ENCODE results near the gene SLC49A4.

SLC49A4 gene

GRCh38 chr3:122816587-122816986 lies 21.7 kb downstream of the SLC49A4 start:
- Histone ChIP-seq H3K4me1 (ENCODE audit: insufficient read depth, low read length) (no peaks in the 10 kb centered on the region), H3K36me3 (ENCODE audit: insufficient read depth, low read depth, low read length) (no peaks in the 10 kb centered on the region), H3K9ac (ENCODE audit: low read depth, low read length) (no peak overlapping the region), H3K27me3 (ENCODE audit: insufficient read depth, low read length) (no peaks in the 10 kb centered on the region), H3K9me3 (ENCODE audit: insufficient read depth, low read depth, low read length) (no peaks in the 10 kb centered on the region), H3K27ac (ENCODE audit: low read length) (no peak overlapping the region), H3K4me3 (ENCODE audit: low read length) (no peak overlapping the region)

DNA sequence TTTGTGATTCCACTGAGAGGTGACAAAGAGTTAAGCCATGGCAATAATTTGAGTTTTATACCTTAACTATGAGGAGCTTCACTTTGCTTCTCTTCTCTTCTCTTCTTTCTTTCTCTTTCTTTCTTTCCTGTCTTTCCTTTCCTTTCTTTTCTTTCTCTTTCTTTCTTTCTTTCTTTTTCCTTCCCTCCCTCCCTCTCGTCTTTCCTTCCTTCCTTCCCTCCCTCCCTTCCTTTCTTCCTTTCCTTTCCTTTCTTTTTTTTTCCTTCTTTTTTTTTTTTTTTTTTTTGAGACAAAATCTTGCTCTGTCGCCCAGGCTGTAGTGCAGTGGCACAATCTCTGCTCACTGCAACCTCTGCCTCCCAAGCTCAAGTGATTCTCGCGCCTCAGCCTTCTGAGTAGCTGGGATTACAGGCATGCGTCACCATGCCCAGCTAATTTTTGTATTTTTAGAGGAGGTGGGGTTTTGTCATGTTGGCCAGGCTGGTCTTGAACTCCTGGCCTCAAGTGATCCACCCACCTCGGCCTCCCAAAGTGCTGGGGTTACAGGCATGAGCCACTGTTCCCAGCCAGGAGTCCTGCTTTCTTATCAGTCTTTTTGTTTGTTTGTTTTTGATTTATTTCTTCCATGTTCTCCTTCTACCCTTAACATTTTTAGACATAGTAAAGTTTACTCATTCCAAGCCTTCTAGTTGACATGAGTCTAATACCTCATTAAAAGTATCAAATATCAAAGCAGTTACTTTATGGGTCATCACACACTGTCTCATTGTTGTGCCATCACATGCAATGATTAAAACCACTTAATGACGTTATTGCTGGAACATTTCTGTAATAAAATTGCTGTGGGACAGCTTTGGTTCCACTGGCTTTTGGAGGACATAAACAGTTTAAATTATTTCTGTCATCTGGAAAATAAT lies 29.9 kb downstream of the SLC49A4 start:
- no peaks in the 10 kb centered on the region for H3K9me3 ChIP-seq (ENCODE audit: insufficient read depth, low read depth, low read length)
- no peaks in the 10 kb centered on the region for H3K27me3 ChIP-seq (ENCODE audit: insufficient read depth, low read length)
- peaks cover 4% of the 10 kb centered on the region; the same call in 1 of the 2 replicates for H3K36me3 ChIP-seq (ENCODE audit: insufficient read depth, low read depth, low read length)
- no peak overlapping the region for H3K27ac ChIP-seq (ENCODE audit: low read length)
- no peak overlapping the region for H3K9ac ChIP-seq (ENCODE audit: low read depth, low read length)
- H3K4me3 ChIP-seq (ENCODE audit: low read length) = no peak overlapping the region
- no peaks in the 10 kb centered on the region for H3K4me1 ChIP-seq (ENCODE audit: insufficient read depth, low read length)

DNA sequence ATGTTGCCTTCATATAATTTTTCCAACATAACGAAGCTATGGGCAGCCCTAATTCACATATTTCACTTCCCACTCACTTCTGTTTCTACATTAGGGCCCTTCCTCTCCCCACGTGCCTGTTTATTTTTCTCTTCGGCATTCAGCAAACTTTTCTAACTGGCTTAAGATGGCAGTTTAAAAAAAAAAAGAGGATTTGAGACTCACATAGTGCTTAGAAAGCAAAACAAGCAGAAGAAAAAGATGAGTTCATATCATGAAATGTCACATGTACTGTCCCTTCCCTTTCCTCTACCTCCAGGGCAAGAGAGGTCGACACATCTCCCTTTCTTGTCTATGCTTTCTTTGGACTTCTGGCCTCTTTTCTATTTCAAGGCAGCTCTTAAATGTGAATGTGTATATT lies 30.6 kb downstream of the SLC49A4 start:
- no peak overlapping the region for H3K9ac ChIP-seq (ENCODE audit: low read depth, low read length)
- no peaks in the 10 kb centered on the region for H3K4me1 ChIP-seq (ENCODE audit: insufficient read depth, low read length)
- no peak overlapping the region for H3K27ac ChIP-seq (ENCODE audit: low read length)
- no peak overlapping the region for H3K4me3 ChIP-seq (ENCODE audit: low read length)
- H3K9me3 ChIP-seq (ENCODE audit: insufficient read depth, low read depth, low read length) = no peaks in the 10 kb centered on the region
- H3K27me3 ChIP-seq (ENCODE audit: insufficient read depth, low read length) = no peaks in the 10 kb centered on the region
- peaks cover 4% of the 10 kb centered on the region; the same call in 1 of the 2 replicates for H3K36me3 ChIP-seq (ENCODE audit: insufficient read depth, low read depth, low read length)

GRCh38 chr3:122826278-122826677 lies 31.4 kb downstream of the SLC49A4 start:
- no peaks in the 10 kb centered on the region for H3K4me1 ChIP-seq (ENCODE audit: insufficient read depth, low read length)
- H3K27me3 ChIP-seq (ENCODE audit: insufficient read depth, low read length) = no peaks in the 10 kb centered on the region
- peaks cover 4% of the 10 kb centered on the region; the same call in 1 of the 2 replicates for H3K36me3 ChIP-seq (ENCODE audit: insufficient read depth, low read depth, low read length)
- no peak overlapping the region for H3K27ac ChIP-seq (ENCODE audit: low read length)
- no peaks in the 10 kb centered on the region for H3K9me3 ChIP-seq (ENCODE audit: insufficient read depth, low read depth, low read length)
- H3K4me3 ChIP-seq (ENCODE audit: low read length) = no peak overlapping the region
- H3K9ac ChIP-seq (ENCODE audit: low read depth, low read length) = no peak overlapping the region

DNA sequence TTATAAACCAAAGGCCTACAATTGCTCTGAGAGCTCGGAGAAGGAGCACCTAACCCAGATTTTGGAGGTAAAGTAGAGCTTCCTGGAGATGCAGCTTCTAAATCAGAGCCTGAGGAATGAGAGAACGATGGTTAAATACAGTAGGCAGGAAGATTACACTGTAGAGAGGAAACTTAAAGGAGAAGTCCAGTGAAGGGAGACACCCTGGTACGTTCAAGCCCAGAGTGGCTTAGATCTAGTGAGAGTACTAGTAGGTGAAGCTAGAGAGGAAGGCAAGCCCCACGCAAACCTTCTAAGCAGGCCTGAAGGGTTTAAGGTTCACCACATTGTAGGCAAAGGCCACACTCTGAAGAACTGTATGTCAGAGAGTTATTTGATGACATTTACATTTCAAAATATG lies 33.4 kb downstream of the SLC49A4 start:
- Histone ChIP-seq H3K27ac (ENCODE audit: low read length) (no peak overlapping the region), H3K4me1 (ENCODE audit: insufficient read depth, low read length) (no peaks in the 10 kb centered on the region), H3K27me3 (ENCODE audit: insufficient read depth, low read length) (no peaks in the 10 kb centered on the region), H3K9ac (ENCODE audit: low read depth, low read length) (no peak overlapping the region), H3K9me3 (ENCODE audit: insufficient read depth, low read depth, low read length) (no peaks in the 10 kb centered on the region), H3K4me3 (ENCODE audit: low read length) (no peak overlapping the region), H3K36me3 (ENCODE audit: insufficient read depth, low read depth, low read length) (peaks cover 4% of the 10 kb centered on the region; the same call in 1 of the 2 replicates)

DNA sequence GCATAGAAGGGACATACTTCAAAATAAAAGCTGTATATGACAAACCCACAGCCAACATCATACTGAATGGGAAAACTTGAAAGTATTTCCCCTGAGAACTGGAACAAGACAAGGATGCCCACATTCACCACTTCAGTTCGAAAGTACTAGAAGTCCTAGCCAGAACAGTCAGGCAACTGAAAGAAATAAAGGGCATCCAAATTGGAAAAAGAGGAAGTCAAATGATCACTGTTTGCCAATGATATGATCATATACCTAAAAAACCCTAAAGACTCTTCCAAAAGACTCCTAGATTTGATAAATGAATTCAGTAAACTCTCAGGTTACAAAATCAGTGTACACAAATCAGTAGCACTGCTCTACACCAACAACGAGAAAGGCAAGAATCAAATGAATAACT lies 40.7 kb downstream of the SLC49A4 start:
- H3K4me1 ChIP-seq (ENCODE audit: insufficient read depth, low read length) = no peaks in the 10 kb centered on the region
- H3K9ac ChIP-seq (ENCODE audit: low read depth, low read length) = no peak overlapping the region
- no peaks in the 10 kb centered on the region for H3K36me3 ChIP-seq (ENCODE audit: insufficient read depth, low read depth, low read length)

GRCh38 chr3:122843604-122844003 lies 48.7 kb downstream of the SLC49A4 start:
- Histone ChIP-seq H3K4me3 (ENCODE audit: low read length) (no peak overlapping the region), H3K36me3 (ENCODE audit: insufficient read depth, low read depth, low read length) (no peaks in the 10 kb centered on the region), H3K27me3 (ENCODE audit: insufficient read depth, low read length) (no peaks in the 10 kb centered on the region), H3K27ac (ENCODE audit: low read length) (no peak overlapping the region), H3K9me3 (ENCODE audit: insufficient read depth, low read depth, low read length) (no peaks in the 10 kb centered on the region), H3K9ac (ENCODE audit: low read depth, low read length) (no peak overlapping the region), H3K4me1 (ENCODE audit: insufficient read depth, low read length) (no peaks in the 10 kb centered on the region)

More for the DNA sequence above, 40.7 kb downstream of the SLC49A4 start:
- no peaks in the 10 kb centered on the region for H3K27me3 ChIP-seq (ENCODE audit: insufficient read depth, low read length)
- no peak overlapping the region for H3K4me3 ChIP-seq (ENCODE audit: low read length)
- no peak overlapping the region for H3K27ac ChIP-seq (ENCODE audit: low read length)
- no peaks in the 10 kb centered on the region for H3K9me3 ChIP-seq (ENCODE audit: insufficient read depth, low read depth, low read length)

DNA sequence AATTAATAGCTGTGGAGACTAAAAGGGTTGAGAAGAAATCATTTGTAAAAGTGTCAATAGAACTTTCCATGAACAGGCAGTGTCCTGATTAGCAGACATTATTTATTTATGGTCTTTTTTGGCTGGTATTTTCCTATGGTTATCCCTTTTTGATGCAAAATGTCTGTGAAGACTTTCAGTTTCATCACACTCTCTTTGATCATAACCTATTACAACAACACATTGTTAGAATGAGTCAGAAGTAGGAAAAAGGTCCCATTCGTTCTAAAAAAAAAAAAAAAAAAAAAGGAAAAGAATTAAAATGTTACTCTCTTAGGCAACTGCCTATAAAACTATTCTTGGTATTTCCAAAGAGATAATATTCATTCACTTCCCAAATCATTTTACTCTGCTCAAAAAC lies 62.1 kb downstream of the SLC49A4 start:
- Histone ChIP-seq H3K9me3 (ENCODE audit: insufficient read depth, low read depth, low read length) (no peaks in the 10 kb centered on the region), H3K27ac (ENCODE audit: low read length) (no peak overlapping the region), H3K4me1 (ENCODE audit: insufficient read depth, low read length) (no peaks in the 10 kb centered on the region), H3K4me3 (ENCODE audit: low read length) (no peak overlapping the region), H3K27me3 (ENCODE audit: insufficient read depth, low read length) (no peaks in the 10 kb centered on the region), H3K36me3 (ENCODE audit: insufficient read depth, low read depth, low read length) (no peaks in the 10 kb centered on the region), H3K9ac (ENCODE audit: low read depth, low read length) (no peak overlapping the region)

DNA sequence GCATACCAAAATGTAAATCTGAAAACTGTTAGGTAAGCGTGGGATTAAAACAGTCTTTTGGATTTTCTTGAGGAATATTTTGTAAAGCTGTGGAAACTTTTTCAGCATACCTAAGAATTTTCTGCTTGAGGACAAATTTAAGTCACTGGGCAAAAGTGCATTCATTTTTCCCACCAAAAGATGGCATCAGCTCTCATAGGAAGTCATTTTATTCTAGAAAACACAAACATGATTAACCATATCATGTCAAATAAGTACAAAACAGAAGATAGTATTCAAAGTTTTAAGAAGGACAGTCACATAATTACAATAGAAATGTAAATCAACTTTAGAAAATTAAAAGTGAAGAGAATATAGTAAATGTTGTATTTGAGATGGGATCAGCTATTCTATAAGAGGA lies 63.5 kb downstream of the SLC49A4 start:
- H3K9me3 ChIP-seq (ENCODE audit: insufficient read depth, low read depth, low read length) = no peaks in the 10 kb centered on the region
- no peak overlapping the region for H3K4me3 ChIP-seq (ENCODE audit: low read length)
- no peak overlapping the region for H3K27ac ChIP-seq (ENCODE audit: low read length)
- H3K4me1 ChIP-seq (ENCODE audit: insufficient read depth, low read length) = no peaks in the 10 kb centered on the region
- H3K27me3 ChIP-seq (ENCODE audit: insufficient read depth, low read length) = no peaks in the 10 kb centered on the region
- H3K36me3 ChIP-seq (ENCODE audit: insufficient read depth, low read depth, low read length) = no peaks in the 10 kb centered on the region
- H3K9ac ChIP-seq (ENCODE audit: low read depth, low read length) = no peak overlapping the region

- no peaks in the 10 kb centered on the region for H3K9me3 ChIP-seq (ENCODE audit: insufficient read depth, low read depth, low read length)
- H3K36me3 ChIP-seq (ENCODE audit: insufficient read depth, low read depth, low read length) = no peaks in the 10 kb centered on the region
- no peaks in the 10 kb centered on the region for H3K4me1 ChIP-seq (ENCODE audit: insufficient read depth, low read length)
- no peaks in the 10 kb centered on the region for H3K27me3 ChIP-seq (ENCODE audit: insufficient read depth, low read length)
- H3K9ac ChIP-seq (ENCODE audit: low read depth, low read length) = no peak overlapping the region
- no peak overlapping the region for H3K4me3 ChIP-seq (ENCODE audit: low read length)
- H3K27ac ChIP-seq (ENCODE audit: low read length) = no peak overlapping the region
Observed at GRCh38 chr3:122859021-122859805, 64.3 kb downstream of the SLC49A4 start.

GRCh38 chr3:122862381-122862780 lies 67.5 kb downstream of the SLC49A4 start:
- Histone ChIP-seq H3K27me3 (ENCODE audit: insufficient read depth, low read length) (no peaks in the 10 kb centered on the region), H3K27ac (ENCODE audit: low read length) (no peak overlapping the region), H3K9ac (ENCODE audit: low read depth, low read length) (no peak overlapping the region), H3K36me3 (ENCODE audit: insufficient read depth, low read depth, low read length) (0 out of 2 replicates have a peak, but pooled peaks cover 7% of the 10 kb centered on the region), H3K4me1 (ENCODE audit: insufficient read depth, low read length) (no peaks in the 10 kb centered on the region), H3K4me3 (ENCODE audit: low read length) (no peak overlapping the region), H3K9me3 (ENCODE audit: insufficient read depth, low read depth, low read length) (no peaks in the 10 kb centered on the region)
